GM12878 (cell line): ENCODE data around the gene HNRNPR. TPM values are rescaled to one million over a fixed set of nuclear protein-coding genes. Genes with fewer than 3 reads are reported as not detected.

ENCODE experiments used
- ATAC-seq: fragments of 200-7000 bp; cut with Tn5 transposase; 3 replicates; pipeline ENCODE4 v1.9.1; 2020; ENCODE audit warnings: mild to moderate bottlenecking, moderate library complexity
- BruUV-seq: library from RNA; stranded (reverse); fragments of 400-500 nt; replicated peaks from 2 replicates; lab custom pipeline; 2021; lab: Mats Ljungman, UMichigan
- CTCF ChIA-PET: fragments of 300-600 bp; sonication (Branson Sonifier 250); formaldehyde crosslinking; extraction: SDS; loops from one replicate; lab custom pipeline; 2021; ENCODE audit warnings: inconsistent platforms; lab: Yijun Ruan, JAX
- POLR2A ChIA-PET: fragments of 350-600 bp; formaldehyde crosslinking; extraction: SDS; loops from one replicate; lab custom pipeline; 2021; ENCODE audit warnings: inconsistent platforms; lab: Charles Lee
- RAD21 ChIA-PET: fragments of 300-600 bp; sonication (Branson Sonifier 250); formaldehyde crosslinking; loops from one replicate; lab custom pipeline; 2023; ENCODE audit warnings: antibody characterized with exemption; ENCODE audit not compliant: unreplicated experiment; lab: Charles Lee
- SMC1A ChIA-PET: fragments of 300-600 bp; sonication (Branson Sonifier 250); formaldehyde crosslinking; loops from one replicate; lab custom pipeline; 2023; ENCODE audit not compliant: unreplicated experiment, uncharacterized antibody; lab: Charles Lee
- DNase-seq: peaks from one replicate; pipeline ENCODE4 v3.0.0-alpha.2; 2011; ENCODE audit warnings: low read depth, low spot score
- FAIRE-seq: peaks from 3 replicates; lab custom pipeline; 2011; peaks lifted over from hg19 to GRCh38; lab: Jason Lieb, UNC
- H2AFZ ChIP-seq: 2 replicates; pipeline ENCODE4 v1.6.0; 2011; ENCODE audit warnings: low read depth, low read length, control low read depth; ENCODE audit not compliant: control insufficient read depth
- H3K27ac ChIP-seq: 2 replicates; pipeline ENCODE4 v1.5.1; 2011; ENCODE audit warnings: control low read depth; ENCODE audit not compliant: control insufficient read depth, insufficient read depth
- H3K27me3 ChIP-seq, 2 experiments: replicated peaks in 1 of 2; 2 replicates each; pipeline versions ENCODE4 v1.6.0 to v1.6.1; 2011; ENCODE audit warnings: low read length in 1 of 2; ENCODE audit not compliant: control insufficient read depth in 2 of 2, insufficient read depth in 2 of 2
- H3K36me3 ChIP-seq, 2 experiments: 2 replicates each; pipeline ENCODE4 v1.5.1; 2011; ENCODE audit warnings: low read length in 1 of 2; ENCODE audit not compliant: control insufficient read depth in 2 of 2, insufficient read depth in 2 of 2
- H3K4me1 ChIP-seq: 2 replicates; pipeline ENCODE4 v1.6.1; 2011; ENCODE audit warnings: mild to moderate bottlenecking, low read length, moderate library complexity, mixed read lengths; ENCODE audit not compliant: control insufficient read depth, insufficient read depth
- H3K4me2 ChIP-seq: 2 replicates; pipeline ENCODE4 v1.6.0; 2011; ENCODE audit warnings: control low read depth; ENCODE audit not compliant: control insufficient read depth, insufficient read depth
- H3K4me3 ChIP-seq: fragments of 200-600 bp; sonication (generic); 2 replicates; pipeline ENCODE4 v1.5.1; 2016
- H3K79me2 ChIP-seq: 2 replicates; pipeline ENCODE4 v1.6.0; 2011; ENCODE audit warnings: low read length; ENCODE audit not compliant: control insufficient read depth, insufficient read depth
- H3K9ac ChIP-seq: 2 replicates; pipeline ENCODE4 v1.8.0; 2011; ENCODE audit warnings: low read length, control low read depth, mixed read lengths; ENCODE audit not compliant: control insufficient read depth, insufficient read depth
- H3K9me3 ChIP-seq: replicated peaks from 3 replicates; pipeline ENCODE4 v1.5.1; 2011; ENCODE audit warnings: mild to moderate bottlenecking, low read length; ENCODE audit not compliant: control insufficient read depth, insufficient read depth
- H4K20me1 ChIP-seq: 2 replicates; pipeline ENCODE4 v1.6.0; 2011; ENCODE audit not compliant: control insufficient read depth, insufficient read depth
- ASH2L ChIP-seq: fragments of 300-600, 200-600 bp; sonication (generic); IDR thresholded peaks from 2 replicates; pipeline ENCODE4 v1.6.1; 2017; ENCODE audit warnings: low read depth, mild to moderate bottlenecking, borderline replicate concordance
- BMI1 ChIP-seq: fragments of 450-650 bp; IDR thresholded peaks from 2 replicates; pipeline ENCODE4 v1.6.1; 2016; ENCODE audit warnings: mild to moderate bottlenecking, moderate library complexity, borderline replicate concordance
- DPF2 ChIP-seq: fragments of 450-650 bp; IDR thresholded peaks from 2 replicates; pipeline ENCODE4 v1.6.1; 2017; ENCODE audit warnings: mild to moderate bottlenecking
- GABPA ChIP-seq: IDR thresholded peaks from 2 replicates; pipeline ENCODE4 v1.6.1; 2014; ENCODE audit warnings: antibody characterized with exemption, low read depth, mild to moderate bottlenecking, inconsistent platforms
- HCFC1 ChIP-seq: fragments of 150-350 bp; IDR thresholded peaks from 2 replicates; pipeline ENCODE4 v1.6.1; 2014; ENCODE audit warnings: low read length
- IKZF1 ChIP-seq: fragments of 450-650 bp; conservative IDR thresholded peaks from 2 replicates; pipeline ENCODE4 v1.6.1; 2017; ENCODE audit warnings: antibody characterized with exemption, mild to moderate bottlenecking
- MEF2B ChIP-seq: fragments of 450-650 bp; IDR thresholded peaks from 2 replicates; pipeline ENCODE4 v1.6.1; 2018; ENCODE audit warnings: mild to moderate bottlenecking, moderate library complexity; ENCODE audit not compliant: partially characterized antibody, poor library complexity, severe bottlenecking
- NFXL1 ChIP-seq: fragments of 450-650 bp; IDR thresholded peaks from 2 replicates; pipeline ENCODE4 v1.6.1; 2017; ENCODE audit warnings: antibody characterized with exemption, mild to moderate bottlenecking, borderline replicate concordance
- PAX8 ChIP-seq: fragments of 450-650 bp; IDR thresholded peaks from 2 replicates; pipeline ENCODE4 v1.6.1; 2017; ENCODE audit warnings: mild to moderate bottlenecking, moderate library complexity
- PBX3 ChIP-seq: IDR thresholded peaks from 2 replicates; pipeline ENCODE4 v1.6.1; 2011; ENCODE audit warnings: mild to moderate bottlenecking, low read depth, low read length, moderate library complexity; ENCODE audit not compliant: insufficient replicate concordance
- RB1 ChIP-seq: fragments of 450-650 bp; formaldehyde crosslinking; IDR thresholded peaks from 2 replicates; pipeline ENCODE4 v1.6.1; 2017; ENCODE audit warnings: mild to moderate bottlenecking, borderline replicate concordance
- REST ChIP-seq: IDR thresholded peaks from 2 replicates; pipeline ENCODE4 v1.6.1; 2012; ENCODE audit warnings: mild to moderate bottlenecking, low read depth, low read length
- SIX5 ChIP-seq: IDR thresholded peaks from 2 replicates; pipeline ENCODE4 v1.6.1; 2011; ENCODE audit warnings: mild to moderate bottlenecking, low read depth, low read length, moderate library complexity; ENCODE audit not compliant: severe bottlenecking
- ZNF24 ChIP-seq: fragments of 450-650 bp; IDR thresholded peaks from 2 replicates; pipeline ENCODE4 v1.6.1; 2017; ENCODE audit warnings: antibody characterized with exemption, mild to moderate bottlenecking
- ZNF274 ChIP-seq: IDR thresholded peaks from one replicate; pipeline ENCODE4 v1.8.0; 2011; ENCODE audit not compliant: insufficient read length, insufficient read depth
- WGBS: methylation state at CpG from one replicate; pipeline ENCODE4 v1.1.6; 2016; ENCODE audit warnings: low lambda C conversion rate; ENCODE audit not compliant: insufficient replicate concordance, insufficient coverage; ENCODE audit errors: missing lambda C conversion rate; 5-methylcytosine and 5-hydroxymethylcytosine counted together
- in situ Hi-C: fragments of 300-500 bp; cut with MboI; formaldehyde crosslinking; loops from 9 replicates; pipeline ENCODE4 v1.14.3; 2018; ENCODE audit warnings: mixed read lengths
- intact Hi-C: fragments of 100-400 bp; cut with micrococcal nuclease; formaldehyde crosslinking; loops from one replicate; pipeline ENCODE4 v1.14.2; 2022; ENCODE audit not compliant: unreplicated experiment
- polyA plus RNA-seq, 11 experiments: library from polyadenylated mRNA; depleted of rRNA in 4 of 11; unstranded in 6 of 11; stranded (reverse) in 5 of 11; fragments of >200 nt; fragmentation: Nextera tagmentation in 4 of 11; fragmentation: Illumina TruSeq in 1 of 11; extraction: Ambion mirVana in 4 of 11; extraction: Trizol in 1 of 11; gene quantifications; 1 replicate in 1 of 11; 2 replicates in 10 of 11; pipeline versions ENCODE4 v1.2.1 to v1.2.3, GENCODE V29; 2011 to 2016; ENCODE audit warnings: inconsistent platforms in 2 of 11, missing spikeins in 2 of 11, low read depth in 1 of 11
- total RNA-seq, 4 experiments: library from RNA; depleted of rRNA in 3 of 4; stranded (reverse); fragments of >200 nt in 3 of 4; fragmentation: Illumina TruSeq in 1 of 4; extraction: Trizol in 1 of 4; gene quantifications; 2 replicates each; pipeline versions ENCODE4 v1.2.1 to v1.2.3, GENCODE V29; 2013 to 2021
- TF ChIP-seq, protein P1 (sequence below): fragments of 150-350 bp; IDR thresholded peaks from 2 replicates; pipeline ENCODE4 v1.6.1; 2014; ENCODE audit warnings: mild to moderate bottlenecking, low read depth, low read length

HNRNPR gene
- total and polyA plus RNA-seq, 10 of the 15 experiments (the other 5 are each of a cell fraction or from before 2014, with no cell fraction given): 80.5 to 280 (median 218) TPM

DNA sequence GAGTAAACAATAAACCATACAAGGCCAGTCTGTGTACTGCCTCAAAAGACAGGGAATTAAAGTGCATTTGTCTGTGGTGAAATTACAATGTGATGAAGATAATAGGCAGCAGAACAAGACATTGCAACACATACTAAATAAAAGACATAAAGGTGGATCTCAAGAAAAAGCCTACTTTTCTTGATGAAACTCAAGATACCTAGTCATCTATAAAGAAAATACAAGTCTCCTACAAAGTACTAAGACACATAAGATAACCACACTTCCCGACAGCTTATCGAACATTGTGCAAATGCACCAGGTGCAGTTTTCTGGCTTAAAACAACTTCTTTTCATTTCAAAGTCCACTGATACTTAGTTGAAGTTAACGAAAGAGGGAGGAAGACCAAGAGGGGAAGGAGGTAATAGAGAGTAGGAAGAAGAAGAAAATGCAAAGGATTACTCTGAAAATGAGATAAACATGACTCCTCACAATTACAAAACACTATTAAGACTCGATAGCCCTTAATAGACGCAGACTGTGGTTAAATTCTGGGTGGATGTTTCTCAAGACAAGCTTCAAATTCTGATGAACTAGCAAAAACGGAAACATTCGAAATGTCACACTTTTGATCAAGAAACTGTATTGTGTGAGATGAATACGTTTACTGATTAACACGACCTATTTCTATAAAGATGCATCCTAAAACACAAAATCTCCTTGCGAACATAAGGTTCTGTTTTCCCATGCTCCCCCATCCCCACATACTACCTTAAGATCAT lies 2.0 kb downstream of the HNRNPR start (continued):
- TF ChIP-seq REST (no peak), ZNF24 (no peak)
- TF ChIP-seq, all 136 proteins: peak for 0

DNA sequence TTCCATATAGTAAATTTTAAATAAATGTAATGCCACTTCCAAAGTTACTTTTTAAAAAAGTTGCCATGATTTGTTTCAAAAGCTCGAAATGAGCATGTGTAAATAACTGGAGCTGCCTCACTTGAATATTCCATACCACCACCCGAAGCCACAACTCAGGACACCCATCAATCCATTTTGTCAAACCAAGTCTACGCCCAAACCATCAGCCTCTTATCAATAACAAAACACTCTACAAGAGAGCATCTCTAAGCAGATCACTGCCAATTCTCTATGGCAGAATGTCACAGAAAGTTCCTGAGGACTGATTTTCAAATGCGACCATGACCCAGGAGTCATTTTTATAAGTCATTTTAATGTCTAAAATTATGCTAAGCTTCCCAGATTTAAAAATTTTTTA lies 4.5 kb downstream of the HNRNPR start:
- Histone ChIP-seq H3K27ac (no peak overlapping the region), H3K4me2 (peak overlapping the region; percentile 39; the same call in 1 of the 2 replicates), H2AFZ (no peak overlapping the region), H3K4me1 (peaks cover 3% of the 10 kb centered on the region; the same call in 1 of the 2 replicates), H3K9ac (no peak overlapping the region), H3K36me3 (peaks cover 2 to 16% of the 10 kb centered on the region in 2 experiments), H3K4me3 (peak overlapping the region; percentile 84; the same call in 1 of the 2 replicates), H3K9me3 (no peaks in the 10 kb centered on the region), H3K27me3 (no peaks in the 10 kb centered on the region), H3K79me2 (peaks cover 79% of the 10 kb centered on the region), H4K20me1 (peaks cover 17% of the 10 kb centered on the region; the same call in 1 of the 2 replicates)
- no TSS peak for BruUV-seq
- SMC1A ChIA-PET: interaction anchor here (0.8 to 2.8 kb wide), 5 partner anchors 10 to 69 kb away, joined by 3 to 11 read pairs (median 4); no protein-coding TSS in a partner anchor
- 41% methylated on average over 4 of the region's 4 CpGs for WGBS
- POLR2A ChIA-PET: interaction anchor here (0.6 to 1.9 kb wide), 4 partner anchors 25 to 110 kb away, joined by 3 to 6 read pairs (median 4); no protein-coding TSS in a partner anchor
- no peak for ATAC-seq
- RAD21 ChIA-PET: interaction anchor here (1.0 kb wide), 1 partner anchor 54 kb away, joined by 3 read pairs; no protein-coding TSS in a partner anchor
- DNase-seq: no peak
- in situ Hi-C loops (no loop called here), intact Hi-C loops (loop anchor here (5.0 kb wide), 2 partner anchors 63 to 188 kb away; no protein-coding TSS in a partner anchor)
- CTCF ChIA-PET: interaction anchor here (0.7 to 2.0 kb wide), 5 partner anchors 10 to 190 kb away, joined by 3 to 9 read pairs (median 4); no protein-coding TSS in a partner anchor
- no peak for FAIRE-seq
- TF ChIP-seq HCFC1 (no peak), GABPA (no peak), IKZF1 (no peak), PAX8 (no peak), ZNF274 (no peak), BMI1 (no peak), DPF2 (no peak), ASH2L (no peak), MEF2B (no peak), RB1 (no peak), NFXL1 (no peak), PBX3 (no peak), SIX5 (no peak)
- TF ChIP-seq, protein P1, sequence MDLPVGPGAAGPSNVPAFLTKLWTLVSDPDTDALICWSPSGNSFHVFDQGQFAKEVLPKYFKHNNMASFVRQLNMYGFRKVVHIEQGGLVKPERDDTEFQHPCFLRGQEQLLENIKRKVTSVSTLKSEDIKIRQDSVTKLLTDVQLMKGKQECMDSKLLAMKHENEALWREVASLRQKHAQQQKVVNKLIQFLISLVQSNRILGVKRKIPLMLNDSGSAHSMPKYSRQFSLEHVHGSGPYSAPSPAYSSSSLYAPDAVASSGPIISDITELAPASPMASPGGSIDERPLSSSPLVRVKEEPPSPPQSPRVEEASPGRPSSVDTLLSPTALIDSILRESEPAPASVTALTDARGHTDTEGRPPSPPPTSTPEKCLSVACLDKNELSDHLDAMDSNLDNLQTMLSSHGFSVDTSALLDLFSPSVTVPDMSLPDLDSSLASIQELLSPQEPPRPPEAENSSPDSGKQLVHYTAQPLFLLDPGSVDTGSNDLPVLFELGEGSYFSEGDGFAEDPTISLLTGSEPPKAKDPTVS: no peak
